Frontal cortex (tissue), 4 donors: ENCODE measurements around the gene ASIP. TPM values are rescaled to one million over a fixed set of nuclear protein-coding genes. Genes with fewer than 3 reads are reported as not detected.
"Not testable (repeated sequence)": the region's sequence is repeated elsewhere in the genome, so short reads cannot be mapped to it uniquely, and the experiment has no call there.

Source experiments
- DNase-seq, 2 donors: peaks; one replicate each; pipeline ENCODE4 v3.0.0; 2012; ENCODE audit warnings: low spot score in 2 of 2
- FAIRE-seq: peaks from 2 replicates; lab custom pipeline; 2012; peaks lifted over from hg19 to GRCh38; lab: Jason Lieb, UNC
- total RNA-seq: library from RNA; depleted of rRNA; stranded (reverse); fragments of >200 nt; gene quantifications from one replicate; pipeline ENCODE4 v1.2.3, GENCODE V29; 2014
- donor health status: control.
- donor health status: control.
- donor health status: control.

Gene ASIP
- total RNA-seq, 1 donor from 2014 or later: not detected

DNA sequence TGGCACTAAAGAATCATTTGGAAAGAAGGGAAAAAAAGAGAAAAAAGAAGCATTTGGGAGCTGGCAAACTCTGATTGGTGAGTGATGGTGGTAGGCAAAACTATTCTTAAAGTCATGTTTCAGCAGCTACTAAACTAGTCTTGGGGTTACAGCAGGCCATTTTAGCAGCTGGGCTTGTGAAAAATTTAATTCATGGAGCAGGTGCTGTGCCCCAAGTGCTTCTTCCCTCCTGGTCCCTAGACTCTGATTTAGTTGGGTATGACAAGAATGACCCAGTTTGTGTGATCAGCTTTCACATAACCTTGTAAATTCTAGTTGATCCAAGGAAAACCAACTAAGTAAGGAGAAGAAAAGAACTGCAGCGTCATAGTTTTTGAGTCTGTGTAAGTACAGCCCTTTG, 1.1 kb upstream of the ASIP start:
- FAIRE-seq (no peak), DNase-seq (no peak)

DNA sequence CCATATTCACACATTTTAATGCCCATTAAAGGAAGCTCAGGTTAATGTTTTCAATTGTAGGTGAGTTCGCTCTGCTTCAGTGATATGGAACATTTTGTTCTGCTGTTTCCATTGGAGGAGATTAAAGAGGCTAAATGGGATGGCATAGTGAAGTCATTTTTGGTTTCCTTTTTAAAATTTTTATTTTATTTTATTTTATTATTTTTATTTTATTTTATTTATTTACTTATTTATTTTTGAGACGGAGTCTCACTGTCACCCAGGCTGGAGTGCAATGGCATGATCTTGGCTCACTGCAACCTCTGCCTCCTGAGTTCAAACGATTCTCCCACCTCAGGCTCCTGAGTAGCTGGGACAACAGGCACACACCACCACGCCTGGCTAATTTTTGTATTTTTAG, 792 bp downstream of the ASIP start:
- DNase-seq, FAIRE-seq: not testable (repeated sequence)

DNA sequence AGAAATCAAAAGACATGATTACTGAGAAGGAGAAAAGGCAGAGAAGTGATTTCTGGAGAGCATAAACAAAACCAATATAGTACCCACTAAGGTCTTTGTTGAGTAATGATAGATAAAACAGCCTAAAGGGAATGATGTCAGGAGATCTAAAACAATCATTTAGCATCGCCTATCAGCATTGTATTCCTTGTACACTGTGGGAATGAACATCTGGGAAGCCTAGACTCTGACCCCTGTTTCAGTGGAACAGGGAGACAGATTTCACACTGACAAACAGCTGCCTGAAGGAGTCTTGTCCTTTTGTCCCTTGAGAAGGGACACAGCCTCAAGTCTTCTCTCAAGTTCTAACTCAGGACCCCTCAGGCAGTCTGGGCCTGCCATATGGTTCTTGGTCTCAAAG, 1.7 kb downstream of the ASIP start:
- no peak for DNase-seq
- FAIRE-seq: no peak

DNA sequence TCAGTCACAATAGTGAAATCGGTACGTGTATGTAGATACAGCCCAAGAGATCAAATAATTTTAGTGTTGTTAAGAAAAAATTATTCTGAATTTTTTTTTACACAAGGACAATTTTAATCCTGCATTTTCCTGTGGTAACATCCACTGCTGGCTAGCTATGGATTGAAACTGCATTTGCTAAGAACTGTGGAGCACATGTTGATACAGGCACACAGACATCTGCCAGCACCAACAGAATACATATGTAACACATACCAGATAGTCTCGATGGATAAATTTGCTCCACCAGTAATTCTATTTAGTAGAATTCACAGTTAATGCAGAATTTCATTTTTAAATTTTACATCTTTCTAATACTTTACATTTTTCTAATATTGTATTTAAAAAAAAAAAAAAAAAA, 2.2 kb downstream of the ASIP start:
- DNase-seq (no peak), FAIRE-seq (no peak)

DNA sequence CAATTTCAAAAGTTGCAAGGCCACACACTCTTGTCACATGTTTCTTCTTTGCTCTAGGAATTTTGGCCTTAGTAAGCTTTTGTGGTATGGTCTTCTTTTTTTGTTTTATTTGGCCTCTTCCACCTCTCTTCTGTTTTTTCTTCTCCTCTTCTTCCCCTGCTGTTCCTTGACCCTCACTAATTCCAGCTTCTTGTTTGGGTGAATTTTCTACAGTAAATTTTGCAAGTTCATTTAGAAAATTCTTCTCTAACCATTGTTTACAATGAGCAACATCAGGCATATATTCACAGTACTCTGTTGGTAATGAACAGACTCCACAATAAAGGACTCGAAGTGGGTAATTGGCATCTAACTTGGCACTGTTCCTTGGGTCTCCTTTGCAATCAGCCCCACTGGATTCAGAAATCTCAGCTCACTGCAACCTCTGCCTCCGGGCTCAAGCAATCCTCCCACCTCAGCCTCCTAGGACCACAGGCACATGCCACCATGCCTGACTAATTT, 5.0 kb downstream of the ASIP start:
- FAIRE-seq: no peak

DNA sequence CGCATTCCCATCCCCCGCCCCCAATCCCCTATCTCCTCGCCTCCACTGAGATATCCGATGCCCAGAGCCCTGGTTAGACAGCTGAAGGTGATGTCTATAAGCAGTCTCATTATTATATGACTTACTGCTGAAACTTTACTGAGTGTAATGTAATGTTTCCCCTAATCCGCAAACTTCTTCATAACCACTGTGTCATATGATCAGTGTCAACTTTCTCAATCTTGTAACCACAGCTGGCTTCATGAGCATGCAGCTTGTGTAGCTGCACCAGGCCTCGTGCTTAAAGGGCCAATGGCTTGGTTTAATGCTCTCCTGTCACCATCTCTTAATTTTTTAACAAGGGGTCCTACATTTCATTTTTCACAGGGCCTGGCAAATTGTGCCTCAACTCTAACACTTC, 8.1 kb downstream of the ASIP start:
- DNase-seq: no peak
- no peak for FAIRE-seq

More for the DNA sequence above, 5.0 kb downstream of the ASIP start:
- DNase-seq: no peak

DNA sequence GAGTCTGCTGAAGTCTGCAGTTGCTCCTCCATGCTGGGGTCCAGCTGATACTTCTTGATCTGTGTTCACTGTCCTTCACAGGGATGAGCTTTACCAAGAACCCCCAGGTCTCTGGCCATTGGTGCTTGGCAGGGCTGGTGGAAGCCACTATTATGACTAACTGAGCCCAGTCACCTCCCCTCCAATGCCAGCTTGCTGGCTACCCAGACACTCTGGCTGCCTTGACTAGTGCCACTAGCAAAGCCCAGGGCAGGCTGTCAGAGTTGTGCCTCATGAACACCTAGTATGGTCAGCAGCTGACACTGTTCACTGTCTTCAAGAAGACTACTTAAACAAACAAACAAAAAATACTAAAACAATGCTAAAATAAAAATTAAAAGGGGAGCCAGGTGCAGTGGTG, 8.8 kb downstream of the ASIP start:
- no peak for DNase-seq
- no peak for FAIRE-seq

DNA sequence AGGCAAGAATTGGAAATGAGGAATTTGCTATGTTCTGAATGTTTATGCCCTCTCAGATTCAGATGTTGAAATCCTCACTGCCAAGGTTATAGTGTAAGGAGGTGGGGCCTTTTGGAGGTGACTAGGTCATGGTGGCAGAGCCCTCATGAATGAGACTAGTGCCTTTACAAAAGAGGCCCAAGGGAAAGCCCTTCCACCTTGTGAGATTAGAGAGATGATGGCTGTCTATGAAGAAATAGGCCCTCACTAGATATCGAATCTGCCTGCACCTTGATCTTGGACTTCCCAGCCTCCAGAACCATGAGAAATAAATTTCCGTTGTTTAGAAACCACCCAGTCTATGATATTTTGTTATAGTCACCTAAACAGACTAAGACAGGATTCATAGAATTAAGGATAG, 10.4 kb downstream of the ASIP start:
- FAIRE-seq: no peak
- DNase-seq: no peak

DNA sequence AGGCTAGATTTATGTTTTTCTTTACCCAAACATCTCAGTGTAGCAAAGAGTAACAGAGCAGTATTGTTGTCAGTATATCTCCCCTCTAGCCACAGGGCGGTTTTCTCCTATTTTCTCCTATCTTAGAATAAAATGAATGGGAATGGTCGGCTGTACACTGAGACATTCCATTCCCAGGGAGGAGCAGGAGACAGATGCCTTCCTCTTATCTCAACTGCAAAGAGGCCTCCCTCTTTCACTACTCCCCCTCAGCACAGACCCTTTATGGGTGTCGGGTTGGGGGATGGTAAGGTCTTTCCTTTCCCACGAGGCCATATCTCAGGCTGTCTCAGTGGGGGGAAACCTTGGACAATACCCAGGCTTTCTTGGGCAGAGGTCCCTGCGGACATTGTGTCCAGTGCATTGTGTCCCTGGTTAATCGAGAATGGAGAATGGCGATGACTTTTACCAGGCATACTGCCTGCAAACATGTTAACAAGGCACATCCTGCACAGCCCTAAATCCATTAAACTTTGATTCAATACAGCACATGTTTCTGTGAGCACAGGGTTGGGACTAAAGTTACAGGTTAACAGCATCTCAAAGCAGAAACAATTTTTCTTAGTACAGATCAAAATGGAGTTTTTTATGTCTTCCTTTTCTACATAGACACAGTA, 11.3 kb downstream of the ASIP start:
- DNase-seq, FAIRE-seq: not testable (repeated sequence)

DNA sequence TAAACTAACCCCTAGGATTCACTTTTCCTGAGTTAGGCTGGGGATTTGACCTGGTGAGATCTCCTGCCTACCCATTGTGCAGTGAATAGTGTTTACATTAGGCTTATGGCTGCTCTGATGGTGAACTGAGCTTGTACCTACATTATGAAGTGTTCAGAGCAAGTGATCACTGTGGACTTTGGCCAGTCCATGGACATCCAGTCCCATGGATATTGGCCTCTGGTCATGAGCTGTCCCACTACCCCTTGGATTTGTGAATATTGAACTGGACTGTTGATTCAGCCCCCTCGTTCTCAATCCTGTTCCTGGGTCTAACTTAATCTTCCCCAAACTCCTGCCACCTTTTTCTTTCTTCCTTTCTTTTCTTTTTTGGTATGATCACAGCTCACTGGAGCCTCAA, 13.8 kb downstream of the ASIP start:
- FAIRE-seq: no peak
- no peak for DNase-seq

DNA sequence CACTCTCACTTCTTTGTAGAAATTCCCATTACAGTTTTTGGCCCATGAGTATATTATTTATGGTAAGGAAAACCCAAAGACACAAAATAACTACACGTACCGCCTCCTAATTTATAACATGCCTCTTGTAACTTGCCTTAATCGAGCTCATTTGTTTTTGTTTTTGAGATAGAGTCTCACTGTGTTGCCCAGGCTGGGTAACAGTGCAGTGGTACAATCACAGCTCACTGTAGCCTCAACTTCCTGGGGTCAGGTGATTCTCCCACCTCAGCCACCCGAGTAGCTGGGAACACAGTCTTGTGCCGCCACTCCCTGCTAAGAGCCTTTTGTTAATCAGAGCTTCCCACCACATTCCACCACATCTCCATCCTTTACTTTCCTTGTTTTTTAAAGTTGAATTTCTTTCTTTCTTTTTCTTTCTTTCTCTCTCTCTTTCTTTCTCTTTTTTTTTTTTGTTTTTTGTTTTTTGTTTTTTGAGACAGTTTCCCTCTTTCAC, 15.5 kb downstream of the ASIP start:
- no peak for FAIRE-seq
- no peak for DNase-seq

DNA sequence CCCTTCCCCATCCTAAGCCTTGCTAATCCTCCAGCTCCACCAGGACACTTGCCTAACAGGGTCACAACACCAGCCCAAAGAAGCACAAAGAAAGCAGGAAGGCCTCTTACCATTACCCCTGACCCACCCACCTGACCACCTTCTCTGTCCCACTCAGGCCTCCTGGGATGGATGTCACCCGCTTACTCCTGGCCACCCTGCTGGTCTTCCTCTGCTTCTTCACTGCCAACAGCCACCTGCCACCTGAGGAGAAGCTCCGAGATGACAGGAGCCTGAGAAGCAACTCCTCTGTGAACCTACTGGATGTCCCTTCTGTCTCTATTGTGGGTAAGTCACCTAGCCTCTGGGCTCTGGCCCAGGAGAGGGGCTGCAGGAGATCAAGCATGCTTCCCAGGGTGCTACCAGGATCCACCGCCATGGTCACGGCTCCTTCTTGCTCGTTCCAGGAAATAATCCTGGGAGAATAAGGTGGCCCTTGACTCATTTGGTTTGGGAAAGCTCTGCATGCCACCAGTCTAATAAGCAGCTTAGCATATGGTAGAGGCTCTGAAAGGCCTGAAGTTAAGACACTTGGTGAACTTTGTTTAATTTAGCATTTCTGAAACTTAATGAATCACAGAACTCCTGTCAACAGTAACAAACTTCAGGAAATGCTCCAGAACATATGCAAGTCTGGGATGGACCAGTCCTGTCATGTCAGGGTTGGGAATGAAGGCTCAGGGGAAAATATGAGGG, 19.2 kb downstream of the ASIP start:
- DNase-seq (no peak), FAIRE-seq (no peak)

DNA sequence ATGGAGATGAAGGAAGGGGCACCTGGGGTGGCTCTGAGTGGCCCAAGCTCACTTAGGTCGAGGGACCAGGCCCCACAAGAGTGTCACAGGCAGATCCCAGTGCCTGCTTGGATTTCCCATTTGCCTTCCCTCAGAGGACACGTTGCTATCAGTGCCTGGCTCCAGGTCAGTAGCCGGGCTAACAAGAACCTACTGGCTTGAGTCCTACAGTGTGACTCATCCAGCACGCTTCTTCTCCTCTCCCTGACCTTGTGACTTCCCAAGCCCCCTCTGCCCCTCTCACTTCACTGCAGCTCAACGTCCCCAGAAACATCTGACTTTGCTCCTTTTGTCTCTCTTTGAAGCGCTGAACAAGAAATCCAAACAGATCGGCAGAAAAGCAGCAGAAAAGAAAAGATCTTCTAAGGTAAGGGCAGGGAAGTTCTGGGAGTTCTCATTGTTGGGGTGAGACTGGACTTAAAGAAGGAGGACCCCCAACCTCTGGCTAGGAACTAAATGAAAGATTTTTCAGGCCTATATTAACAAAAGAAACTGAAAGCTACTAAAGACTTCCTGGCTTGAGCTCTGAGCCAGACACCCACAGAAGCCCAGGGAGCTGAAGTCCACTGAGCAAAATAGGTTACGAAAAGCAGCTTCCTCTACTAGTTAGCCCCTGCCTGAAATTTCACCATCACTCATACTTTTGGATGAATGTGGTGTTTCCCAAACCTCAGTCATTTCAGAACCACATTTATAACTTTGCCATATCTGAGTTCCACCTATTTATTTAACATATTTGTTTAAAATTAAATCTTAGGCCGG, 21.5 kb downstream of the ASIP start:
- DNase-seq (peak in 1 of 2 donors; percentile 6), FAIRE-seq (no peak)

DNA sequence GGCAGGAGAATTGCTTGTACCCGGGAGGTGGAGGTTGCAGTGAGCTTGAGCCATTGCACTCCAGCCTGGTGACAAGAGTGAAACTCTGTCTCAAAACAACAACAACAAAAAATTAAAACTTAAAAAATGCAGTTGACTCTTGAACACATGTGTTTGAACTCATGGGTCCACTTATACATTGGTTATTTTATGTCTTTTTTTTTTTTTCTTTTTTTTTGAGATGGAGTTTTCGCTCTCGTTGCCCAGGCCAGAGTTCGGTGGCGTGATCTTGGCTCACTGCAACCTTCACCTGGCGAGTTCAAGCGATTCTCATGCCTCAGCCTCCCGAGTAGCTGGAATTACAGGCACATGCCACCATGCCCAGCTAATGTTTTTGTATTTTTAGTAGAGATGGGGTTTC, 22.2 kb downstream of the ASIP start:
- DNase-seq, FAIRE-seq: not testable (repeated sequence)

DNA sequence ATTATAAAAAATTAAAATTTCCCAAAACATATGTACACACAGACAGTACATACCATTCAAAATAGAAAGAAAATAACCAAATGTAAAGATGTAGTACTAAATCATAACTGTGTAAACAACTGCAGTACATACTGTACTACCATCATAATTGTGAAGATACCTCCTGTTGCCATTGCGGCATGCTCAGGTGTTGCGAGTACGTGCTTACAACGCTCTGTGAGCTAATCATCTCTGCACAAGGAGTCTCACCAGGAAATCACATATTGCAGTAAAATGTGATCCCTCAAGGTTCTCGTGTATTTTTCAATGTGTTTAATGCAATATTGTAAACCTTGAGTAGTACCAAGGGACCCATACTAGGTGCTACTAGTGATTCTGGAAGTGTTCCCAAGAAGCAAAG, 22.9 kb downstream of the ASIP start:
- no peak for DNase-seq
- no peak for FAIRE-seq

DNA sequence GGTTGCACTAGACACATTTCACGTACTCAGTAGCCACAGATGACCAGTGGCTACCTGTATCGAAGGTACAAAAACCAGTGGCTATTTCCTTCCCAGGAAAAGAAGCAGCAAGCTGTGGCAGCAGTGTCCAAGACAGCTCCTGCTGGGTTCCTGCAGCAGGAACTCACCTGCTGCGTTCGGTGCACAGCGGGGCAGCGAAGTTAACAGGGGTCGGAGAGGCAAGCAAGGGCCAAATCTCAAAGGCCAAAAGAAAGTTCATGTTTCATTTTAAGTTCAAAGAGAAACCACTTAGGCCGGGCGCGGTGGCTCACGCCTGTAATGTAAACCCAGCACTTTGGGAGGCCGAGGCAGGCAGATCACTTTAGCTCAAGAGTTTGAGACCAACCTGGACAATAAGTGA, 26.9 kb downstream of the ASIP start:
- FAIRE-seq (no peak), DNase-seq (no peak)

DNA sequence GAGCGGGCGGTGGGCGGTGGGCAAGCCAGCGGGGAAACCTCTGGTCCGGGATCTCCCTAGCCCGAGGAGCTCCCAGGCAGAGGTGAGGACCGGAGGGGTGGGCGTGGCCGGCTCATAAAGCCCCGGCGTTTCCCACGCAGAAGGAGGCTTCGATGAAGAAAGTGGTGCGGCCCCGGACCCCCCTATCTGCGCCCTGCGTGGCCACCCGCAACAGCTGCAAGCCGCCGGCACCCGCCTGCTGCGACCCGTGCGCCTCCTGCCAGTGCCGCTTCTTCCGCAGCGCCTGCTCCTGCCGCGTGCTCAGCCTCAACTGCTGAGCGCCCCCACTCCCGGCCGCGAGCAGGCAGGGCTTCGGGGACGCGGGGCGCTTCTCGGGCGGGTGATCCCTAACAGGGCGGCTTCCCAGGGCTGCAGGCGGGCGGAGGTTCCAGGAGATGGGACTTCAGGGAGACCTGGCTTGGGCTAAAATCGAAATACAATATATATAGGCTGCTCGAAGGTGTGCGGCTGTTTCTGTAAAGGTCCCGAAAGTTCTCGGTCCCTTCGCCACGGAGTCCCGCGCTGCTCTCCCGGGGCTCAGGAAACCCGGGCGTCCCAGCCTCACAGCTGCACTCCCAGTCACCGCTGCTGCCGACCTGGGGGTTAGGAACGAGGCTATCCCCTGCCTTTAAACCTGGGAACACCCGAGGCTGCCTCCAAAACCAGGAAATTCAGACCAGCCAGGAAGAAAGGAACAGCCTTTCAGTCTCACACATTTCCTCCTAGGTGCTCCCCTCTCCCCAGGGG, 27.8 kb downstream of the ASIP start:
- DNase-seq (peak in 1 of 2 donors; percentile 62), FAIRE-seq (no peak)

DNA sequence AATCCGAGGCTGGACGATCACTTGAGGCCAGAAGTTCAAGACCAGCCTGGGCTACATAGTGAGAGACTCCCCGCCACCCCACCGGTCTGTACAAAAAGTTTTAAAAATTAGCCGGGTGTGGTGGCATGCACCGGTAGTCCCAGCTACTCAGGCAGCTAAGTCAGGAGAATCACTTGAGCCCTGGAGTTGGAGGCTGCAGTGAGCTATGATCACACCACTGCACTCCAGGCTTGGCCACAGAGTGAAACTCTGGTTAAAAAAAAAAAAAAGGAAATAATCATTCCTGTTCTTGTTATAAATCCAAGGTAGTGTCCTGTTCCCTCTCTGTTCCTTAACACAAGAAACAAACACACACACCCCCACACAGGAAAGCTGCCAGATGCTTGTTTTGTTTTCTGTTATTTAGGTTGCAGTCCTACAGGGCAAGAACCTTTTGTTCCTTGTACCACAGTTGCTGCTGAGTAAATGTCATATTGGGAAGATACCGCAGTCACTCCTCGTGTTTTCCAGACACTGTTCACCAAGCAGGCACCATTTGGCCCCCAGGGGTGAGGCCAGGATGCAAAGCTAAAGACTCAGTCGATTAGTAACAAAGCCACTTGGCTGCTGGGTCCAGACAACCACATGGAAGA, 28.9 kb downstream of the ASIP start:
- FAIRE-seq (no peak), DNase-seq (peak in 1 of 2 donors; percentile 25)

DNA sequence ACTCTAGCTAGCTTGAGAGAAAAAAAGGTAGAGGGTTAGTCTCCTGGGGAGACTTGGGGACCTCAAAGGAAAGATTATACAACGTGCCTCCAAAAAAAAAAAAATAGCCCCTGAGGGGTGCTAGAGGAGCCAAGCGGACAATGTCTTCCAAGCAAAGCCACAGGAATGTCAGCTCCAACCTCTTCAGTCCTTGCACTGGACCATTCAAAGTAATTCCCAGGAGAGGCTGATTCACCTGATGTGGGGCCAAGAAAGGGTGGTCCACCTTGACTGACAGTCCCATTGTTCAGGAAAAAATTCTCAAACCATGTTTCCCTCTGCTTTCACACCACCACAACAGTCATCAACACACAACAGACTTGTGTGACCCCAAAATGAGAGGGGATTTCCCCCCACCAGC, 30.7 kb downstream of the ASIP start:
- FAIRE-seq (no peak), DNase-seq (peak in 1 of 2 donors; percentile 8)
